CMK (cell line): Measurements from ENCODE around the gene FBL.
"Not testable (repeated sequence)": the region's sequence is repeated elsewhere in the genome, so short reads cannot be mapped to it uniquely, and the experiment has no call there.

Experiments used
- DNase-seq: peaks from one replicate; pipeline ENCODE4 v3.0.0-alpha.2; 2010; ENCODE audit warnings: low read depth

Gene FBL

DNA sequence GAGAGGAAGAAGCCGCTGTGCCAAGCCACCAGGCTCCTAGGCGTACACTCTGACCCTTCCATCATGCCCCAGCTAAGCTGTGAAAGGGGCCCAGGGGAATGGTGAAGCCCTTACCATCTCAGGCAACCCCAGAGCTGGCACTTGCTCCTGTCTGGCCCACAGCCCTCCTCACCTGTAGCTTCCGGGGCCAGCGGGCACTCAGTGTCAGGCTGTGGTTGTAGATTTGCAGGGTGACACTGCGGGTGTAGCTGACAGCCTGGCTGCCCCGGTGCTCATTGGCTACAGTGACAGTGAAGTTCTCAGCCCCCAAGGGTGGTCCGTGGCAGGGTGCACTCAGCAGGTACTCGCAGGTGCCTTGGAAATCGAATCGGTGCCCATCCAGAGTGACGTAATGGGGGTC is 30.3 kb upstream of the FBL start:
- DNase-seq = not testable (repeated sequence)

DNA sequence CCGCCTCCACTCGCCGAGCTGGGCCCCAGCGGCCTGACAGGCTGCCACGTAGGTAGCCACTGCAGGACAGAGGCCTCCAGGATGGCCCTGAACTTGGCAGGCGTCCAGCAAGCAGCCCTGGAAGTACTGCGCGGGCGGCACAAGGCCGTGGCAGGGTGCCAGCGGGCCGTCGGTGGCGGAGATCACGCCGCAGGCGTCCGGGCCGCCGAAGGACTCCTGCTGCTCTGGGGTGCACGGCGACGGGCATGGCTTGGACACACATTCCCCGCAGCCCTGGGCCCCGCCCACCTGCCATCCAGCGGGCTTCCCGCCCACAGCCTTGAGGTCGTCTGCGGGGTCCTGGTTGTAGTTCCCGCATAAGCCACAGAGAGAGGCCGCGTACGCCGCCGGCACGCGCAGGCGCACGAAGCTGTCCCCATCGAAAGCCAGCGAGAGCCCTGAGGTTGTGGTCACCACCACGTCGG is 29.3 kb upstream of the FBL start:
- not testable (repeated sequence) for DNase-seq

DNA sequence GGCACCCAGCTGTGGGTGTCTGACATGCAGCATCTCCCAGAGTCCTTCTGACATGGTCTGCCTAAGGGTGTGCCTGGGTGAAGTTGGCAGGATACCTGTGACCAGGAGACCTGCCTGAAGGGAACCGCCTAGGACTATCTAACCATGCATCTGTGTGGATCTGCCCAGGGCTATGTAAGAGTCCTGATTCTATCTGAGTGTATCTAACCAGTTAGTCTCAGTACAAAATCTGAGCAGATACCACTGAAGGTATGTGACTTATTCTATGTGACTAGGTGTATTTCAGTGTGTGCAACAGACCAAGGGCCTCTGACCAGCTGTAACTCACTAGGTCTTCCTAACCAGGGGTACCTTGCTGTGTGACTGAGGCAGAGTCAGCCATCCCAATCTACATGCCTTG is 28.2 kb upstream of the FBL start:
- DNase-seq = no peak

DNA sequence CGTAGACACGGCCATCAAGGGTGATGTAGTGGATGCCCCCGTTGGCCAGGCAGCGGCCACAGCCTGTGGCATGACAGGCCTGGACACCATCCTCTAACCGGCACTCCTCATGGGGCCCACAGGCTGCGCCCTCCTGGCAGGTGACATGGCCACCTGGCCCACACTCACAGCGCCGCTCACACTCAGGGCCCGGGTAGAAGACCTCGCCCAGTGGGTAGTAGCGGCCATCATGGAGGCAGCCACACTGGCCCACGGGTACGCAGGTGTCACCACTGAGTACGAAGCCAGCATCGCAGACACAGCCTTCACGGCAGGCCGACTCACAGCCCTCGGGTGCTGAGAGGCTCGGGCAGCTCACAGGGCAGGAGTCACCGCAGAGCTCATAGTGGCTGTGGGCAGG is 27.2 kb upstream of the FBL start:
- no peak for DNase-seq

DNA sequence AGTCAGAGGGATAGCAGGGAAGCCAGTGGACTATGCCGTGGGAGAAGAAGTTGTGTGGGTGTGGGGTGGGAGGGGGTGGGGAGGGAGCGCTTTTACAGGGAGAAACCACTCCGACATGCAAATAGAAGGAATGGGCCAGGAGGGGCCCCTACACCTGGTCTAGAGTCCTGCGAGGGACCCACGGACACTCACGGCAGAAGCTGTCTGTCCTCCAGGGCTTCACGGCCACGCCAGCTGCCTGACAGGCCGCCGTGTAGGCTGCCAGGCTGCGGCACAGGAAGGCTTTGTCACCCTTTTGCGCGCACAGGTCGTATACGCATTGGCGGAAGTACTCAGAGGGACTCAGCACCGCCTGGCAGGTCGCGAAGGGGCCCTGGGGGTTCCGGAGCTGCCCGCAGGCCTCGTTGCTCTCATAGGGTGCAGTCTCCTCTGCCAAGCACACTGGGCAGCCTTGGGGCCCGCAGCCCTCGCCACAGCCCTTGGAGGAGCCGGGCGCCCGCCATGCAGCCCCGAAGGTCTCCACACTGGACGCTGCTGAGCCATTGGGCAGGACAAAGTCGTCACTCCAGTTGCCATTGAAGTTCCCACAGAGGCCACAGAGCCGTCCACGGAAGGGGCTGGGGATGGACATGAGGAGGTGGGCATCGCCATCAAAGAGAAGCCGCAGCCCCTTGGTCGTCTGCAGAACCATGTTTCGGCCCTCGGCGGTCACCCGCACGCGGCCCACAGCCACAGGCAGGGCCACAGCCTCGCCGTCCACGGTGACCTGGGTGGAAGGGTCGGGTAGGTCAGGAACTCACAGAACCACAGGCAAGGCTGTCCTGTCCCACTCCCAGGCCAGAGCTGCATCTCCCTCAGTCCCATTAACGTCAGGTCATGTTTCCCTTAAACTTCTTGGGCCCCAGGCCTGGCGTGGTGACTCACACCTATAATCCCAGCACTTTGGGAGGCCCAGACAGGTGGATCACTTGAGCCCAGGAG is 26.0 kb upstream of the FBL start:
- no peak for DNase-seq

DNA sequence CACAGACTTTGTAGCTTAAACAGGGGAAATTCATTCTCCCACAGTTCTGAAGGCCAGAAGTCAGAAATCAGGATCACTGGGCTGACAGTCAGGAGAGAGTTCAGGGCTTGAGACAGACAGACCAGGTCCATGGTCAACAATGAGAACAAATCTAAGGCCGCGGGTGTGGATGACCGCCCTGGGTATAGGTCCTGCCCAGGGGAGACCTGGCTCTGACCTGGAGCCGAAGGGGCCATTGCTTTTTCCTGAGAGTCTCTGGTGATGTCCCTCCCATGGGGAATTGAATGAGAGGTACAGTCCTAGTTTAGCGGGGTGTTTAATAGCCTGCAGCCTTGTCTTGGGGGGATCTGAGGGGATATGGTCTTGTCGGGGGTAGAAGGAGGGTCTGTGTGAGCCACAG is 25.2 kb upstream of the FBL start:
- DNase-seq = no peak

DNA sequence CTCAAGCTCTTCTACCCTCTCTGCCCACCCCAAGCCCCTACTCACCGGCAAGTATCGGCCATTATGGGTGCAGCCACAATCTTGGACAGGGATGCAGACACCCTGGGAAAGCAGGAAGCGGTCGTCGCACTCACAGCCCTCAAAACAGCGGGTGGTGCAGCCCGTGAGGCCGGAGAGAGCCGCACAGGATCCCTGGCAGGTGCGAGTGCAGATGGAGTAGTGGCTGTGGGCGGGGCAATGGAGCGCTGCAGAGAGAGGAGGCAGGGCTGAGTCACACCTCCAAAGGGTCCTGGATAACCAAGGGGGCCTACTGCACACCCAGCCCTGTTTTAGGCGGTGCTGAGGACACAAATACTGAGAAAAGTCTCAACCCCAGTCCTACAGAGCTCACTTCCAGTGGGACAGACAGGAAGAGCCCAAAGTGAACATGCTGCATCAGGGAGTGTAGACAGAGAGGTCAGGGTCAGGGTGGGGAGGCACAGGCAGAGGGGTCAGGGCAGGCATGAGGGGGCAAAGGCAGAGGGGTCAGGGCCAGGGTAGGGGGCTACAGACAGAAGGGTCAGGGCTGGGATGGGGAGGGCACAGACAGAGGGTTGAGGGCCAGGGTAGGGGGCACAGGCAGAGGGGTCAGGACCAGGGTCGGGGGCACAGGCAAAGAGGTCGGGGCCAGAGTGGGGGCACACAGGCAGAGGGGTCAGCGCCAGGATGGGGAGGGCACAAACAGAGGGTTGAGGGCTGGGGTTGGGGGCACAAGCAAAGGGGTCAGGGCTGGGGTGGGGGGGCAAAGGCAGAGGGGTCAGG is 24.2 kb upstream of the FBL start:
- DNase-seq = no peak

DNA sequence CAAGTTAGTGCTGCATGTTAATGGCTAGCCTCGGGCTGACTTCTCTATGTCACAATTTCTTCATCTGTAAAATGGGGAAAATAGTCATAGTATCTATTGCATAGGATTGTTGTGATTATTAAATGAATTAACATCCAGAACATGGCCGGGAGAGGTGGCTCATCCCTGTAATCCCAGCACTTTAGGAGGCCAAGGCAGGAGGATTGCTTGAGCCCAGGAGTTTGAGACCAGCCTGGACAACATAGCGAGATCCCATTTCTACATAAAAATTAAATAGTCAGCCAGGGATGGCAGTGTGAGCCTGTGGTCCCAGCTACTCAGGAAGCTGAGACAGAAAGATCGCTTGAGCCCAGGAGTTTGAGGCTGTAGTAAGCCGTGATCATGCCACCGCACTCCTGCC is 21.8 kb upstream of the FBL start:
- DNase-seq = no peak

DNA sequence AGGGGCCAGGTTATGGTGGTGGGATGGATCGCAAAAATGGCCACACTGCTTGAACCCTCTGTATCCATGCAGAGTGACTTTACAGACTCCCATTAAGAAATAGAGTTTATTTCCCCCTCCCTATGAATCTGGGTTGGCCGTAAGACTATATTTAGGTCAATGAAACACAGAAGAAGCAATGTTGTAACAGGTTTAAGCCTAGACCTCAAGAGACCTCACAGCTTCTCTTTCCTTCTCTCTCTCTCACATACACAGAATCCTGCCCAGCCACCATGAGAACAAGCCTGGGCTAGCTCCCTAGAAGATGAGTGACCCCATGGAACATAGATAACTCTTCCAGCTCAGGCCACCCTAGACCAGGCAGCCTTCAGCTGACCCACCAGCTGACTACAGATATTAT is 21.0 kb upstream of the FBL start:
- no peak for DNase-seq

DNA sequence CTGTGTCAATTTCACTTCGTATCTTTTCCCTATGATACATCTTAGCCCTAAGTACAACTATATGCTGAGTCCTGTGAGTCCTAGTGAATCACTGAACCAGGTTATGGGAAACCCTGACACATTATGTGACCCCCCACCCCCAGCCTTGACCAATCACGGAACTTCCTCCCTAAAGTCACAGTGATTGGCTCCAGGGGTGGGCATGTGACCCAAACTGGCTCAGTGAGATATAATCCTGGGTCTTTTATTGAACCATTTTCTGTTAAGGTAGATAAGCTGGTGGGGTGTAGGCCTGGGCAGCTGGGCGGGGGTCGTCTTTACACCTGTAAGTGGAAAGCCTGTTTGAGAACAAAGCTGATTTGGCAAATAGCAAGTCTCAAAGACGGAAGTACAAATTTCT is 19.8 kb upstream of the FBL start:
- no peak for DNase-seq

DNA sequence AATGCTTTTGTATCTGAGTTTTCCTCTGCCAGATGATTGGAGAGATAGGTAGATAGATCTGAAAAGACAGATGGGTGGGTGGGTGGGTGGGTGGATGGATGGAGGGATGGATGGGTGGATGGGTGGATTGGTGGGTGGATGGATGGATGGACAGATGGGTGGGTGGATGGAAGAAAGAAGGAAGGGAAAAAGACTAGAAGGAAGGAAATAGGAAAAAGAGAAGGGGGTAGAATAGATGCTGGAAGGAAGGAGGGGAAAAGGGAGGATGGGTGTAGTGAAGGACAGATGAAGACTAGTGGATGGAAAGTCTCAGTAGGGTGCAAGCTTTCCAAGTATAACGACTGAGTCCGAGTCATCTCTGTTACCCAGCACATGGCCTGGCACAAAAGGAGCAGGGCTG is 19.0 kb upstream of the FBL start:
- DNase-seq = no peak

DNA sequence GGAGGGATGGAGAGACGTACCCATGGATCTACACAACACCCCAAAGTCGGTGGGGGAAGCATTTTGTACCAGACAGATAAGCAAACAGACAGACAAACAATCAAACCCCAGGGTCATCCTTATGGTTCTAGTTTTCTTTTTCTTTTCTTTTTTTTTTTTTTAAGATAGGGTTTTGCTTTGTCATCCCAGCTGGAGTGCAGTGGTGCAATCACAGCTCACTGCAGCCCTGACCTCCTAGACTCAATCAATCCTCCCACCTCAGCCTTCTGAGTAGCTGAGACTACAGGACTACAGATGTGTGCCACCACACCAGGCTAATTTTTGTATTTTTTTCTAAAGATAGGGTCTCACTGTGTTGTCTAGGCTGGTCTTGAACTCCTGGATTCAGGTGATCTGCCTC is 17.9 kb upstream of the FBL start:
- no peak for DNase-seq

DNA sequence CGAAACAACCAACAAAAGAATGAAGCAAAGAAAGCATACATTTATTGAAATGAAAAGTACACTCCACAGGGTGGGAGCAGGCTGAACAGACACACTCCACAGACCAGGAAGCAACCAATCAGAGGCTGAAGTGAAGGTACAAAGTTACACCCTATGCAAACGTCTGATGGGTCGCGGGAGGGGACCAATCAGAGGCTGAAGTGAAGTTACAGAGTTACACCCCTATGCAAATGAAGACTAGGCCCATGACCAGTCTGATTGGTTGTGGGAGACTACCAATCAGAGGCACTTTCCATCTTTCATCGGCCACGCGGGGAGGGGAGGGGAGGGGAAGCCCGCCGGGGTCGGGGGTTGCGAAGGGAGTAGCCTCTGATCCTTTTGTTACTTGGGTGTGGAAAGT is 12.4 kb upstream of the FBL start:
- no peak for DNase-seq

DNA sequence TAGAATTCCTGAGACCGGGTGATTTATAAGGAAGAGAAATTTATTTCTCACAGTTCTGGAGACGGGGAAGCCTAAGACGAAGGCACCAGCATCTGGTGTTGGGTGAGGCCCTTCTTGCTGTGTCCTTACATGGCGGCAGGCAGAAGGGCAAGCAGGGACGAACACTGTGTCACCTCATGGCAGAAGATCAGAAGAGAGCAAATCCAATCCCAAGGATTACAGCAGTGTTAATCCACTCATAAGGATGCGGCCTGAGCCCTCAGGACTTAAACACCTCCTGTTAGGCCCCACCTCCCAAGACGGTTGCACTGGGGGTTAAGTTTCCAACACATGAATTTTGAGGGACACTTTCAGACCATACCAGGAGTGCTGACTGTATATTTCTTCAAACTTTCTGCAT is 6.7 kb upstream of the FBL start:
- DNase-seq = no peak

DNA sequence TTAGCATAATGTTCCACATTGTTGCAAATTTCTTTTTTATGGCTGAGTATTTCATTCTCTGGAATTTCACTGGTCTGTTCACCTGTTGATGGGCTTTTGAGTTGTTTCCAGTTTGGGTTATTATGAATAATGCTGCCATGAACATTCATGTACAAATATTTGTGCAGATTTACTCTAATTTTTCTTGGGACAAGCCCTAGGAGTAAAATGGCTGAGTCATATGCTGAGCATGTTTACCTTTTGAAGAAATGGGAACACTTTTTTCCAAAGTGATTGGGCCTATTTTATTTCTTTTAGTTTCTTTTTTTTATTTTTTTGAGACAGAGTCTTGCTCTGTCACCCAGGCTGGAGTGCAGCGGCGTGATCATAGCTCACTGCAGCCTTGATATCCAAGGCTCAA is 4.7 kb upstream of the FBL start:
- DNase-seq = no peak

DNA sequence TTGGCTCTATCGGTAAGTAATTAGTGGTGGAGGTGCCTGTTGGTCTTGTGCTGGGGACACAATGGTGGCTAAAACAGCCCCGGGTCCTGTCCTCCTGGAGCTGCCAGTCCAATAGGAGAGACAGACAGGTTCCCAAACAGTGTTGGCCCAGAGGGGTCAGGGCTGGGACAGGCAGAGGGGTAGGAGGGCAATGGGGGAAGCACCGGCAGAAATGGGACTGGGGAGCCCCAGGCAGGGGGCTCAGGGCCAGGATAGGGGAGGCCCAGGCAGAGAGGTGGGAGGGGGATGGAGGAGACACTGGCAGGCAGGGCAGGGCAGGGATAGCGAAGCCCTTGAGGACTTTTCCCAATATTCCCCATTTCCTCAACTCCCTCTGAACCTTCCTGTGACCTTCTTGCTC is 2.2 kb upstream of the FBL start:
- DNase-seq = no peak

DNA sequence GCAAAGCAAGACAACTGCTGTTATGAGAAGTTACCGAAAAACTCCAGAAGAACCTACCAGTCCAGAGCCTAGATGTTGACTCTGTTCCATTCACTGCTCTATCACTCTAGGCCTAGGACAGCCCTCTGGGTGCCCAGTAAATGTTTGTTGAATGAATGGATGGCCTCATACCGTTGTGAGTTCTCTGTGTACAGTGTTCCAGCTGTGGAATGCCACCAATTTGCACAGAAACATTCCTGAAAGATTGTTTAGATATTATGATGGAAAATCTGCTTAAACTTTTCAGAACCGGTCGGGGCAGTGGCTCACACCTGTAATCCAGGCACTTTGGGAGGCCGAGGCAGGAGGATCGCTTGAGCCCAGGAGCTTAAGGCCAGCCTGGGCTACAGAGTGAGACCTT is 1.3 kb upstream of the FBL start:
- DNase-seq = no peak

DNA sequence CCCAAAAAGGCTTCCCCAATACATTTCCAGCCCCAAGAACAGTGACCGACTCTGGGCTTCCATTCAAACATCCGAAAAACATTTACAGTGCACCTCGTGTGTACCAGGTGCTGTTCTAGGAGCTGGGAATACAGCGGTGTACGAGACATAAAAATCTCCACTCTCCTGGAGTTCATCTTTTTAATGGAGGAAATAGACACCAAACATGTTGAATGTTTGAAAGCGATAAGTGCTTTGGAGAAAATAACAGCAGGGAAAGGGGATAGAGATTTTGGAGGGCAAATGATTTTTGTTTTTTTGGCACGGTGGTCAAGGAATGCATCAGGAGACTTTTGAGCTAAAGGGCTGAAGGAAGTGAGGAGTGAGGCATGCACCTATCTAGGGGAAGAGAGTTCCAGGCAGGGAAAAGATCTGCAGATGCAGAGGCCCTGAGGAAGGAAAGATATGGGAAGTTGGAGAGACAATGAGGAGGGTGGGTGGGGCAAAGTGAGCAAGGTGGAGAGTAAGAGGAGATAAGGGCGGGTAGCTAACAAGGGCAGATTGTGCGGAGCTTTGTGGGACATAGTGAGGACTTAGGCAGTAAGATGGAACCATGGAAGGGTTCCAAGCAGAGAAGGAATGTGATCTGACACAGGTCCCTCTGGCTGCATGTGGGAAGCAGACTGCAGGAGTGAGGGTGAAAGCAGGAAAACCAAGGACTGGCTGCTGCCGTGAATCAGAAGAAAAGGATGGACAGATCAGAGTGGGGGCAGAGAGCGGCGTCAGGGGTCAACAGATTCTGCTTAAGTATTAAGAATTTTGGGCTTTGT is 703 bp upstream of the FBL start:
- no peak for DNase-seq

DNA sequence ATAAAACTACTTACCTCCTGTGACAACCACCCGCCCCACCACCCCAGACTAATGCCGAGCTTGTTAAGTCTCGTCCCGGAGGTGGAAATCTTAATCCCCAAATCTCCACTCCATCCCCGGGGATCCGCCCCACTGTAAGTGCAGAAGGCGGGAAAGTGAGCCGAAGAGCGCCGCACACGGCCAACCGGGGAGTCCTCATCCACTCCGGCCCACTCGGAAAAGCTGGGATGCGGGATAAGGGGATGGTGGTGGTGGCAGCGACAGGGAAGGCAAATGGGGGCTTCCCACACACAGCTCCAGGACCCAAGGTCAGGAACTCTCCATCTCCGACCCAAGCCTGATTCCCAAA is 621 bp downstream of the FBL start:
- no peak for DNase-seq

DNA sequence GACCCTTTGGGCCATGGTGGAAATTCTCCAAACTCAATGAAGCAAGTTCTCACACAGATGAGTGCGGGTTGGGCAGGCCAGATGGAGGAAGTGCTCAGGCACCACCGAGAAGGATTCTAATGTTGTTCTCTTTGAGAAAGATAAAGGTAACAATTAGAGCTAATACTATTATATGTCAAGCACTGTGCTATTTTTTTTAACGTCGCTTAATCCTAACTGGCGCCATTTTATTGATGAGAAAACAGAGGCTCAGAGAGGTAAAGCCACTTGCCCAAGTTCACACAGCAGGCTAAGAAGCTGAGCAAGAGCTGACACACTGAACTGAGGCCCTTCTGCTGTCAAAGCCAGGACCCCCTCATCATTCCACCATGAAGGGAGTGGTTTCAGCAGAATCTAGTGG is 1.0 kb downstream of the FBL start:
- no peak for DNase-seq

DNA sequence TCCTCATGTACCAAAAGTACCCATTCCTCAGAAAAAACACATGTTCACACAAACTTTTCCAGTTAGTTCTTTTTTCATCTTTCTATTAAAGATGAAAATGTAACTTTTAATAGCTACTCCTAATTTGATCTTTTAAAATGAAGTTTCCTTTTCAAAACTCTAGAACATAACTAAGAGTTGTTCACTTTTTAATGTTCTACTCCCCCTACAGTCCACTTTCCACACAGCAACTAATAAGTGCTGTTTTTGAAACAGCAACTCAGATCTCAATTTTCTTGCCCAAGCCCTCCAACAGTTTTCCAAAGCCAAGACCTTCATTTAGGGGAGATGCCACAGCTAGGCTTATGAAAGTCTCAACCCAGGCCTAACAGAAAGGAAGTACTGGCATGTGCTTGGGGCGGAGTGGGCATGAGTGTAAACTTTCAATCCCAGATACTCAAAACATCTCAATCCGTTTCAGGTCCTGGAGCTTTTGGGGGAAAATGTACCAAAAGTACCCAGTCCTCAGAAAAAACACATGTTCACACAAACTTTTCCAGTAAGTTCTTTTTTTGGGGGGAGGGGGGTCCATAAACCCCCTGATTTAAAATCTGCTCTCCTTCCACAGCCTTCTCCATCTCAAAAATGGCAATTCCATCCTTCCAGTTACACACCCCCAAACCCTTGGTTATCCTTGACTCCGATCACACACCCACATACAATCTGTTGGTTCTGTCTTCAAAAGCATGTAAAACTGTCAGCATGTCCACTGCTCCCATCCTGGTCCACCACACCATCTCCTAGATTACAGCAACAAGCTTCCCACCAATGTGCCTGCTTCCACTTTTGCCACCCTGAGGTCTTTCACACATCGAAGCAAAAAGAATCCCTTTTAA is 2.0 kb downstream of the FBL start:
- DNase-seq = no peak
